ENCODE results near the gene MRPS7.

Gene MRPS7

GRCh38 chr17:75261336-75262111 lies at the start of gene MRPS7, which contains the start of gene GGA3:
Gene MRPS7 (plus strand): TSS chr17:75261879. CDS start chr17:75261901, 22 bp downstream.
Gene GGA3 (minus strand): TSS chr17:75261606. CDS start chr17:75261587, 19 bp downstream.
- peak; percentile 95 for DNase-seq

- DNase-seq, result no peak
These were observed 43.5 kb upstream of the MRPS7 start for GRCh38 chr17:75218131-75218530.

- DNase-seq, result no peak
These were observed 41.9 kb upstream of the MRPS7 start for GRCh38 chr17:75219815-75220214.

- DNase-seq, result no peak
These were observed 36.7 kb upstream of the MRPS7 start for GRCh38 chr17:75225016-75225415.

- no peak for DNase-seq
These were observed 34.0 kb upstream of the MRPS7 start for GRCh38 chr17:75227729-75228128.

- DNase-seq, result no peak
These were observed 33.4 kb upstream of the MRPS7 start for GRCh38 chr17:75228305-75228704.

GRCh38 chr17:75228847-75229246 lies 32.8 kb upstream of the MRPS7 start:
- DNase-seq, result no peak

GRCh38 chr17:75231071-75231470 lies 30.6 kb upstream of the MRPS7 start:
- no peak for DNase-seq

- no peak for DNase-seq
These were observed 29.8 kb upstream of the MRPS7 start for GRCh38 chr17:75231741-75232464.

- no peak for DNase-seq
These were observed 28.9 kb upstream of the MRPS7 start for GRCh38 chr17:75232786-75233185.

- no peak for DNase-seq
These were observed 24.3 kb upstream of the MRPS7 start for GRCh38 chr17:75237100-75238014.

GRCh38 chr17:75238020-75238580 lies 23.6 kb upstream of the MRPS7 start:
- DNase-seq, result no peak

- DNase-seq, result peak; percentile 60
These were observed 22.9 kb upstream of the MRPS7 start for GRCh38 chr17:75238684-75239191.

GRCh38 chr17:75239214-75239613 lies 22.5 kb upstream of the MRPS7 start:
- no peak for DNase-seq

- DNase-seq, result no peak
These were observed 21.8 kb upstream of the MRPS7 start for GRCh38 chr17:75239778-75240393.

GRCh38 chr17:75240394-75241142 lies 21.1 kb upstream of the MRPS7 start:
- DNase-seq, result peak; percentile 51

GRCh38 chr17:75241143-75241430 lies 20.6 kb upstream of the MRPS7 start:
- no peak for DNase-seq

GRCh38 chr17:75241502-75241901 lies 20.2 kb upstream of the MRPS7 start:
- no peak for DNase-seq

- no peak for DNase-seq
These were observed 19.7 kb upstream of the MRPS7 start for GRCh38 chr17:75241996-75242460.

- DNase-seq, result no peak
These were observed 19.1 kb upstream of the MRPS7 start for GRCh38 chr17:75242461-75243042.

Measured in stimulated activated CD4-positive, alpha-beta T cell treated with anti-CD3 and anti-CD28 coated beads, Interleukin-12 subunit alpha, Interleukin-12 subunit beta, amount 100 ng/mL, for 4 hours (primary cell).